OCI-LY1 (cell line): ENCODE data around the gene PCBP3.

Source experiments
- H2AFZ ChIP-seq: fragments of 200-600 bp; sonication (generic), shearing (Covaris generic); 2 replicates; pipeline ENCODE4 v1.6.0; 2014; ENCODE audit warnings: antibody characterized with exemption, mild to moderate bottlenecking, low read length
- H3F3A ChIP-seq: fragments of 200-600 bp; sonication (generic), shearing (Covaris generic); 2 replicates; pipeline ENCODE4 v1.6.0; 2014; ENCODE audit warnings: mild to moderate bottlenecking, antibody characterized with exemption, low read length, moderate library complexity; ENCODE audit not compliant: insufficient read depth
- H3K27ac ChIP-seq: fragments of 200-600 bp; sonication (generic); 2 replicates; pipeline ENCODE4 v1.5.1; 2014; ENCODE audit warnings: low read length, mixed run types, mild to moderate bottlenecking, low read depth; ENCODE audit not compliant: poor library complexity, severe bottlenecking
- H3K27me3 ChIP-seq: fragments of 200-600 bp; sonication (generic); 2 replicates; pipeline ENCODE4 v1.6.0; 2014; ENCODE audit warnings: antibody characterized with exemption, mild to moderate bottlenecking, low read length, moderate library complexity; ENCODE audit not compliant: insufficient read depth
- H3K36me3 ChIP-seq: fragments of 200-600 bp; sonication (generic); 2 replicates; pipeline ENCODE4 v1.6.1; 2014; ENCODE audit warnings: mild to moderate bottlenecking, antibody characterized with exemption, low read length, moderate library complexity, mixed read lengths; ENCODE audit not compliant: insufficient read depth
- H3K4me1 ChIP-seq: fragments of 200-600 bp; sonication (generic); 2 replicates; pipeline ENCODE4 v1.5.1; 2014; ENCODE audit warnings: mild to moderate bottlenecking, low read length, moderate library complexity; ENCODE audit not compliant: insufficient read depth, severe bottlenecking
- H3K4me2 ChIP-seq: fragments of 200-600 bp; sonication (generic), shearing (Covaris generic); 2 replicates; pipeline ENCODE4 v1.6.1; 2014; ENCODE audit warnings: low read length
- H3K4me3 ChIP-seq: fragments of 200-600 bp; sonication (generic); 2 replicates; pipeline ENCODE4 v1.5.1; 2014; ENCODE audit warnings: low read length, low read depth, mild to moderate bottlenecking, mixed read lengths; ENCODE audit not compliant: poor library complexity, severe bottlenecking
- H3K79me2 ChIP-seq: fragments of 200-600 bp; shearing (Covaris generic); 2 replicates; pipeline ENCODE4 v1.6.1; 2016; ENCODE audit warnings: mixed run types, low read length, mixed read lengths; ENCODE audit not compliant: insufficient read depth
- H3K9ac ChIP-seq: fragments of 200-600 bp; sonication (generic), shearing (Covaris generic); 2 replicates; pipeline ENCODE4 v1.6.1; 2014; ENCODE audit warnings: mild to moderate bottlenecking, low read length, mixed read lengths
- H3K9me2 ChIP-seq: fragments of 200-600 bp; sonication (generic), shearing (Covaris generic); 2 replicates; pipeline ENCODE4 v1.6.1; 2014; ENCODE audit warnings: low read depth, mild to moderate bottlenecking, low read length, mixed read lengths
- H3K9me3 ChIP-seq: fragments of 200-600 bp; shearing (Covaris generic); 2 replicates; pipeline ENCODE4 v1.6.1; 2014; ENCODE audit warnings: low read length, mixed read lengths
- H4K20me1 ChIP-seq: fragments of 200-600 bp; sonication (generic), shearing (Covaris generic); 2 replicates; pipeline ENCODE4 v1.6.0; 2016; ENCODE audit warnings: mild to moderate bottlenecking, low read length; ENCODE audit not compliant: insufficient read depth
- EZH2 ChIP-seq: fragments of 200-600 bp; sonication (generic), shearing (Covaris generic); IDR thresholded peaks from 2 replicates; pipeline ENCODE4 v1.8.0; 2017; ENCODE audit warnings: borderline replicate concordance, mixed run types, mild to moderate bottlenecking, antibody characterized with exemption, low read length, moderate library complexity, mixed read lengths
- TF ChIP-seq, protein P1 (sequence below): fragments of 200-600 bp; sonication (generic), shearing (Covaris generic); IDR thresholded peaks from 2 replicates; pipeline ENCODE4 v1.5.1; 2017; ENCODE audit warnings: mild to moderate bottlenecking, antibody characterized with exemption, low read length, moderate library complexity, mixed read lengths

Gene PCBP3

DNA sequence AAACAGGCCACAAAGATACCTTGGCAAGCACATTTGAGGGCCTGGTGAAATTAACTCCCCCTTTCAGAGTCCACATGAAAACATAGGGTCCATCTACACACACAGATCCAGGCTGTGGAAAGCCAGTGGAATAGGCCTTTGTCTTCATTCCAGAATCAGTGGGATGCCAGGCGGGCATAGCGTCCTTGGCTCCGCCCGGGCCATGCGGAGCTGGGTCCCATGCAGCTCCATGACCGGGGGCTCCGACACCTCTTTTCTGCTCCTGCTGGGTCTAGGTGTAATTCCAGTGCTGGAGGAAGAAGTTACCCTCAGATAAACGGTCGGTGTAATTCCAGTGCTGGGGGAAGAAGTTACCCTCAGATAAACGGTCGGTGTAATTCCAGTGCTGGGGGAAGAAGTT is 274.5 kb downstream of the PCBP3 start:
- H3F3A ChIP-seq = no peaks in the 10 kb centered on the region
- no peaks in the 10 kb centered on the region for H3K9me3 ChIP-seq
- H3K4me1 ChIP-seq = no peaks in the 10 kb centered on the region
- H3K27me3 ChIP-seq = no peaks in the 10 kb centered on the region
- no peaks in the 10 kb centered on the region for H3K36me3 ChIP-seq
- H3K27ac ChIP-seq = no peak overlapping the region
- no peak overlapping the region for H3K4me2 ChIP-seq
- no peak overlapping the region for H2AFZ ChIP-seq
- H4K20me1 ChIP-seq = no peaks in the 10 kb centered on the region
- no peaks in the 10 kb centered on the region for H3K79me2 ChIP-seq
- no peaks in the 10 kb centered on the region for H3K9me2 ChIP-seq
- no peak for TF ChIP-seq EZH2
- TF ChIP-seq, protein P1, sequence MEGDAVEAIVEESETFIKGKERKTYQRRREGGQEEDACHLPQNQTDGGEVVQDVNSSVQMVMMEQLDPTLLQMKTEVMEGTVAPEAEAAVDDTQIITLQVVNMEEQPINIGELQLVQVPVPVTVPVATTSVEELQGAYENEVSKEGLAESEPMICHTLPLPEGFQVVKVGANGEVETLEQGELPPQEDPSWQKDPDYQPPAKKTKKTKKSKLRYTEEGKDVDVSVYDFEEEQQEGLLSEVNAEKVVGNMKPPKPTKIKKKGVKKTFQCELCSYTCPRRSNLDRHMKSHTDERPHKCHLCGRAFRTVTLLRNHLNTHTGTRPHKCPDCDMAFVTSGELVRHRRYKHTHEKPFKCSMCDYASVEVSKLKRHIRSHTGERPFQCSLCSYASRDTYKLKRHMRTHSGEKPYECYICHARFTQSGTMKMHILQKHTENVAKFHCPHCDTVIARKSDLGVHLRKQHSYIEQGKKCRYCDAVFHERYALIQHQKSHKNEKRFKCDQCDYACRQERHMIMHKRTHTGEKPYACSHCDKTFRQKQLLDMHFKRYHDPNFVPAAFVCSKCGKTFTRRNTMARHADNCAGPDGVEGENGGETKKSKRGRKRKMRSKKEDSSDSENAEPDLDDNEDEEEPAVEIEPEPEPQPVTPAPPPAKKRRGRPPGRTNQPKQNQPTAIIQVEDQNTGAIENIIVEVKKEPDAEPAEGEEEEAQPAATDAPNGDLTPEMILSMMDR = no peak
- H3K9ac ChIP-seq = no peak overlapping the region
- no peak overlapping the region for H3K4me3 ChIP-seq

DNA sequence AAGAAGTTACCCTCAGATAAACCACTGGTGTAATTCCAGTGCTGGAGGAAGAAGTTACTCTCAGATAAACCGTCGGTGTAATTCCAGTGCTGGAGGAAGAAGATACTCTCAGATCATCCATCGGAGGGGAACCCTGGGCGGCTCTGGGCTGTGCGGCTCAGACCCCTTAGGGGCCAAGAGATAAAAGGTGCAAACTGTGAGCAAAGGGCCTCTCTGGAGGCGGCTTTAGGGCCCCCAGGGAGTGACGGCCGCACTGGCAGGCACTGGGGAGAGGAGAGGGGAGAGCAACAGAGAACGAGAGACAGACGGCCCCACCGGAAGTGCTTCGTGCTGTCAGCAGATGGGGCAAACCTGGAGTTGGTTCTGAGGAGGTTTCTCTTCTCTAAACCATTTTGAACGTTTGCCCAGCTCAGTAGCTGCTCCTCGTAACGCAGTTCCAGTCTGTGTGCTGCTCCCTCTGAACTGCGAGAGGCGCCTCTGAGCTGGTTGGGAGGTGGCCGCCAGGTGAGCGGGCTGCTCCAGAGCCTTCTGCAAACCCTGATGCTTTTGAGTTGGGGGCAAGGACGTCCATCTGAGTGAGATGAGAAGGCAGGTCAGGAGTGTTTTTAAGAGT is 275.4 kb downstream of the PCBP3 start:
- H4K20me1 ChIP-seq = no peaks in the 10 kb centered on the region
- TF ChIP-seq EZH2 = no peak
- TF ChIP-seq, protein P1 = no peak
- H3K27me3 ChIP-seq = no peaks in the 10 kb centered on the region
- H3K4me2 ChIP-seq = no peak overlapping the region
- no peaks in the 10 kb centered on the region for H3F3A ChIP-seq
- H2AFZ ChIP-seq = no peak overlapping the region
- no peak overlapping the region for H3K4me3 ChIP-seq
- no peaks in the 10 kb centered on the region for H3K36me3 ChIP-seq
- H3K9ac ChIP-seq = no peak overlapping the region
- no peaks in the 10 kb centered on the region for H3K9me2 ChIP-seq
- no peaks in the 10 kb centered on the region for H3K79me2 ChIP-seq
- H3K9me3 ChIP-seq = no peaks in the 10 kb centered on the region
- H3K4me1 ChIP-seq = no peaks in the 10 kb centered on the region
- H3K27ac ChIP-seq = no peak overlapping the region

- no peak for TF ChIP-seq EZH2
- TF ChIP-seq, protein P1 = no peak
- Histone ChIP-seq H3K9ac (no peak overlapping the region), H3K9me3 (no peaks in the 10 kb centered on the region), H3K36me3 (no peaks in the 10 kb centered on the region), H3K9me2 (no peaks in the 10 kb centered on the region), H2AFZ (no peak overlapping the region), H3K4me1 (no peaks in the 10 kb centered on the region), H3K79me2 (no peaks in the 10 kb centered on the region), H3K4me3 (no peak overlapping the region), H3K27me3 (no peaks in the 10 kb centered on the region), H4K20me1 (no peaks in the 10 kb centered on the region), H3F3A (no peaks in the 10 kb centered on the region), H3K27ac (no peak overlapping the region), H3K4me2 (no peak overlapping the region)
Observed at GRCh38 chr21:45919593-45919992, 276.1 kb downstream of the PCBP3 start.
